Neural cell (in vitro differentiated cells): ENCODE results near the gene TPM1.

Experiments
- CTCF ChIP-seq: fragments of 450-650 bp; IDR thresholded peaks from 2 replicates; pipeline ENCODE4 v1.5.1; 2014; ENCODE audit warnings: antibody characterized with exemption, mild to moderate bottlenecking, moderate library complexity; ENCODE audit not compliant: poor library complexity, severe bottlenecking
- EZH2 ChIP-seq: fragments of 200-600, 300-800 bp; shearing (Covaris generic), sonication (generic); IDR thresholded peaks from 2 replicates; pipeline ENCODE4 v1.6.1; 2014; ENCODE audit warnings: antibody characterized with exemption, low read length, borderline replicate concordance, mild to moderate bottlenecking; ENCODE audit not compliant: insufficient read depth, poor library complexity, severe bottlenecking

DNA sequence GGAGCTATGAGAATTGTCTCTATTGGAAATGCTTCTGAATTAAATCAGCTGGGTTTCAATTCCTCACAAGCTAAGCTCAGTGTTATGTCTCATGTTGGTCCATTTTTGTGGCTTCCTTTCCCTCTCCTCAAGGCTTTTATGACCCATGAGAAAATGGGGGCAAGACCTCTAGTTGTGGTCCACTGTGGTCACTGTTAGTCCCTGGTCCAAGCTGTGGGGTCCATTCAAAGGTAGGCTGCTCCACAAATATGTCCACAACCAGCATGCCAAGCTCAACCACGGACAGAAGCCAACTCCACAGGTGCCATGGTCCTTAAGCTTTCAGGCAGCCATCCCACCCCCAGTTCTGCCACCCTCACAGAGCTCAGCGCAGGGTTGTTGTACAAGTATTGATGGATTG, 14.9 kb upstream of the TPM1 start:
- no peak for TF ChIP-seq CTCF
- no peak for TF ChIP-seq EZH2
